ENCODE data around the gene GAS2L3. TPM values are rescaled to one million over a fixed set of nuclear protein-coding genes. Genes with fewer than 3 reads are reported as not detected.
"Not testable (repeated sequence)": the region's sequence is repeated elsewhere in the genome, so short reads cannot be mapped to it uniquely, and the experiment has no call there.

GAS2L3 gene
- total RNA-seq, 2 donors from 2014 or later, result 0.18 to 4.6 TPM

DNA sequence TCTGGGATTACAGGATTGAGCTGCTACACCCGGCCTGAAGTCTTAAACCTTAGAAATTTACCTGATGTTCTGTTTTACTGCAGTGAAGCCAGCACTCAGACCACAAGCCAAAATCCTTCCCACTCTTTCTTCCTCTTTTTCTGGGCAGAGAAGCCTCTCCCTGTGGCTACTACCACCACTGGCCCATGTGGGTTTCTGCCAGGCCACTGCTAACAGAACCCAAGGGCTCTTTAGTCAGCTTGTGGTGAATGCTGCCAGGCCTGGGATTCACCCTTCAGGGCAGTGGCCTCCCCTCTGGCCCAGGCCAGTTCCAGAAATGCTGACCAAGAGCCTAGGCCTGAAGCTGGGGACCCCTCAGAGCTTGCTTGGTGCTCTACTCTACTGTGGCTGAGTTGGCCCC lies 35.3 kb downstream of the GAS2L3 start:
- TF ChIP-seq POLR2A (IDR thresholded peaks at IDR 0.05) (no peak), POLR2AphosphoS5 (IDR thresholded peaks at IDR 0.05) (no peak)
- TF ChIP-seq, protein P1, sequence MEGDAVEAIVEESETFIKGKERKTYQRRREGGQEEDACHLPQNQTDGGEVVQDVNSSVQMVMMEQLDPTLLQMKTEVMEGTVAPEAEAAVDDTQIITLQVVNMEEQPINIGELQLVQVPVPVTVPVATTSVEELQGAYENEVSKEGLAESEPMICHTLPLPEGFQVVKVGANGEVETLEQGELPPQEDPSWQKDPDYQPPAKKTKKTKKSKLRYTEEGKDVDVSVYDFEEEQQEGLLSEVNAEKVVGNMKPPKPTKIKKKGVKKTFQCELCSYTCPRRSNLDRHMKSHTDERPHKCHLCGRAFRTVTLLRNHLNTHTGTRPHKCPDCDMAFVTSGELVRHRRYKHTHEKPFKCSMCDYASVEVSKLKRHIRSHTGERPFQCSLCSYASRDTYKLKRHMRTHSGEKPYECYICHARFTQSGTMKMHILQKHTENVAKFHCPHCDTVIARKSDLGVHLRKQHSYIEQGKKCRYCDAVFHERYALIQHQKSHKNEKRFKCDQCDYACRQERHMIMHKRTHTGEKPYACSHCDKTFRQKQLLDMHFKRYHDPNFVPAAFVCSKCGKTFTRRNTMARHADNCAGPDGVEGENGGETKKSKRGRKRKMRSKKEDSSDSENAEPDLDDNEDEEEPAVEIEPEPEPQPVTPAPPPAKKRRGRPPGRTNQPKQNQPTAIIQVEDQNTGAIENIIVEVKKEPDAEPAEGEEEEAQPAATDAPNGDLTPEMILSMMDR (IDR thresholded peaks at IDR 0.05), result no peak
- H3K36me3 ChIP-seq, result no peaks in the 10 kb centered on the region
- DNase-seq (ENCODE audit: low spot score), result no peak
- intact Hi-C loops (cut with DNase I), result no loop called here
- 87% methylated on average over 1 of the region's 1 CpG for WGBS
- H3K27me3 ChIP-seq (replicated peaks; ENCODE audit: insufficient read depth), result no peaks in the 10 kb centered on the region
- H3K27ac ChIP-seq, result no peak overlapping the region
- H3K4me3 ChIP-seq, result no peak overlapping the region
- H3K4me1 ChIP-seq (replicated peaks), result no peaks in the 10 kb centered on the region
- H3K9me3 ChIP-seq, result no peaks in the 10 kb centered on the region

DNA sequence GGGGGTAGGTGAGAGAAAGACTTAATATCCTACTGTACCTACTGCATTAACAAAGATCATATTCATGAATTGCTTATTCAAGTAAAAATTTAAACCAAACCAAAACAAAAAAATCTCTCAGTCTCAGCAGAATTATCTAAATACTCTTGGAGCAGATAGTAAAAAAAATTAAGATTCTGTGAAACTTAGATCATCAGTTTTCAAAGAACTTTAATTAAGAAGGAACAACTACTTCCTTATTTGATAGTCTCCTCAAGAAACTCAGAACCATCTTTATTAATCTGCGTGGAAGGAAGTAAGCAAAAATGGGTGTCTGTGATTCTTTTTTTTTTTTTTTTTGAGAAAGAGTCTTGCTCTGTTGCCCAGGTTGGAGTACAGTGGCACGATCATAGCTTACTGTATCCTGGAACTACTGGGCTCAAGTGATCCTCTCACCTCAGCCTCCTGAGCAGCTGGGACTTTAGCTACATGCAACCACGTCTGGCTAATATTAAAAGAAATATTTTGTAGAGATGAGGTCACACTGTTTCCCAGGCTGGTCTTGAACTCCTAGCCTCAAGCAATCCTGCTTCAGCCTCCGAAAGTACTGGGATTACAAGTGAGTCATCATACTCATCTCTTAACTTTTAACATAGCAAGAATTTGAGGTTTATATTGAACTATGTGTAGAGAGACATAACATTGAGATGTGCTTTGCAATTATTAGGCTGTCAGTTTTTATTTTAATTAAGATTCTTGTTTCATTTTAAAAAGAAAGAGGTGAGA lies 37.4 kb downstream of the GAS2L3 start:
- WGBS, result 86% methylated on average over 4 of the region's 4 CpGs
- intact Hi-C loops (cut with DNase I), result no loop called here
- Histone ChIP-seq H3K36me3 (no peaks in the 10 kb centered on the region), H3K4me1 (replicated peaks) (no peaks in the 10 kb centered on the region), H3K27me3 (replicated peaks; ENCODE audit: insufficient read depth) (no peaks in the 10 kb centered on the region), H3K4me3 (no peak overlapping the region), H3K9me3 (no peaks in the 10 kb centered on the region), H3K27ac (no peak overlapping the region)
- TF ChIP-seq POLR2A (IDR thresholded peaks at IDR 0.05), result no peak
- no peak for TF ChIP-seq POLR2AphosphoS5 (IDR thresholded peaks at IDR 0.05)
- TF ChIP-seq, protein P1 (IDR thresholded peaks at IDR 0.05), result no peak
- DNase-seq (ENCODE audit: low spot score), result no peak

DNA sequence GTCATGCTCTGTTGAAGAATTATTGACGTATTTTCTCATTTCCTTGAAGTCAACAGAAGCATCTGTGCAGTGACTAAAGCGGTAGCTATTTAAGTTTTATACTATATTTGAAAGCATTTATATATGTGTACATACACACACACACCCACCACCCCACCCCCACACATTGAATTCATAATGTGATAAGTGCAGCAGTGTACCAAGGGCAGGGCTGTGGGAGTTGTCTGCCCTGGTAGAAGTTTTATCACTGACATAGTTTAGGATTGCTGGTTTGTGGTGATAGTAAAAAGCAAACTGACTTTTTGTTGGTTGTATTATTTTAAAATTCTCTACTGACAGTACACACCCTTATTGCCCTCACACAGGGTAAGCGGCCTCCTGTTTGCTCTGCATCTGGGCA lies 39.1 kb downstream of the GAS2L3 start:
- no peaks in the 10 kb centered on the region for H3K4me1 ChIP-seq (replicated peaks)
- H3K9me3 ChIP-seq, result no peaks in the 10 kb centered on the region
- 90% methylated on average over 3 of the region's 3 CpGs for WGBS
- H3K27ac ChIP-seq, result no peak overlapping the region
- no peaks in the 10 kb centered on the region for H3K27me3 ChIP-seq (replicated peaks; ENCODE audit: insufficient read depth)
- DNase-seq (ENCODE audit: low spot score), result no peak
- intact Hi-C loops (cut with DNase I), result no loop called here
- H3K4me3 ChIP-seq, result no peak overlapping the region
- no peaks in the 10 kb centered on the region for H3K36me3 ChIP-seq
- TF ChIP-seq POLR2AphosphoS5 (IDR thresholded peaks at IDR 0.05), result no peak
- TF ChIP-seq POLR2A (IDR thresholded peaks at IDR 0.05), result no peak

DNA sequence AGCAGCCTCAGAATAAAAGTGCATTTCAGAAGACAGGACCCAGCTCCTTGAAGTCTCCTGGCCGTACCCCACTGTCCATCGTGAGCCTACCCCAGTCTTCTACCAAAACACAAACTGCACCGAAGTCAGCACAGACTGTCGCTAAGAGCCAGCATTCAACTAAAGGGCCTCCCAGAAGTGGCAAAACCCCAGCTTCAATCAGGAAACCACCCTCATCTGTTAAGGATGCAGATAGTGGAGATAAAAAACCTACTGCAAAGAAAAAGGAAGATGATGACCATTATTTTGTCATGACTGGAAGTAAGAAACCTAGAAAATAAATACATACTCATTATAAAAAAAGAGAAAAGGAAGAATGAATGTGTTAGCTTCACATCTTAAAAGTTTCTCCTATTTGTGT lies 51.1 kb downstream of the GAS2L3 start:
- intact Hi-C loops (cut with DNase I), result no loop called here
- 82% methylated on average over 4 of the region's 4 CpGs for WGBS

DNA sequence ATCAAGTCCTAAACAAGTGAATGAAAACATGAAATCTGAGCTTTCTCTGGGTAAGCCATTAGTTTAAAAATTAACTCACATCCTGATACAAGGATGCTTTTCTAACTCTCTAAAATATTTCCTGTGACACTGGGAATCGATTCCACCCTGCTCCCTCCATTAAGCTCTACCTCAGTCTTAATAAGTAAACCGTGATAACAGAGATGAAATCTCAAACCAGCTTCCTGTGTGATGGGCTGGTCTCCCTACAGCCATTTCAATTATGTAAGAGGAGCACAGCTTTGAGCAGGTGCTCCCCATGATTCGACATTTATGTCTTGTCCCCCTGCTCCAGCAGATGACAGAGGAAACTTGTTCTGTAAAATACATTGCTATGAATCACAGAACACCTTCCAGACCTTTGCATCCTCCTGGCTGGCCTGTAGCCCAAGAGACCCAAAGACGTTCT lies 59.0 kb downstream of the GAS2L3 start:
- no peaks in the 10 kb centered on the region for H3K36me3 ChIP-seq
- no peaks in the 10 kb centered on the region for H3K9me3 ChIP-seq
- no peaks in the 10 kb centered on the region for H3K27me3 ChIP-seq (replicated peaks; ENCODE audit: insufficient read depth)
- WGBS, result 49% methylated on average over 4 of the region's 4 CpGs
- no peaks in the 10 kb centered on the region for H3K4me1 ChIP-seq (replicated peaks)
- DNase-seq (ENCODE audit: low spot score), result no peak
- TF ChIP-seq POLR2A (IDR thresholded peaks at IDR 0.05), result no peak
- intact Hi-C loops (cut with DNase I), result no loop called here
- no peak overlapping the region for H3K4me3 ChIP-seq
- no peak overlapping the region for H3K27ac ChIP-seq

More for the DNA sequence above, 51.1 kb downstream of the GAS2L3 start:
- no peak overlapping the region for H3K4me3 ChIP-seq
- H3K9me3 ChIP-seq, result no peaks in the 10 kb centered on the region
- H3K4me1 ChIP-seq (replicated peaks), result no peaks in the 10 kb centered on the region
- no peak for DNase-seq (ENCODE audit: low spot score)
- TF ChIP-seq POLR2AphosphoS5 (IDR thresholded peaks at IDR 0.05), result no peak
- no peak for TF ChIP-seq POLR2A (IDR thresholded peaks at IDR 0.05)
- TF ChIP-seq, protein P1 (IDR thresholded peaks at IDR 0.05), result no peak
- no peaks in the 10 kb centered on the region for H3K27me3 ChIP-seq (replicated peaks; ENCODE audit: insufficient read depth)
- H3K36me3 ChIP-seq, result no peaks in the 10 kb centered on the region
- H3K27ac ChIP-seq, result no peak overlapping the region

DNA sequence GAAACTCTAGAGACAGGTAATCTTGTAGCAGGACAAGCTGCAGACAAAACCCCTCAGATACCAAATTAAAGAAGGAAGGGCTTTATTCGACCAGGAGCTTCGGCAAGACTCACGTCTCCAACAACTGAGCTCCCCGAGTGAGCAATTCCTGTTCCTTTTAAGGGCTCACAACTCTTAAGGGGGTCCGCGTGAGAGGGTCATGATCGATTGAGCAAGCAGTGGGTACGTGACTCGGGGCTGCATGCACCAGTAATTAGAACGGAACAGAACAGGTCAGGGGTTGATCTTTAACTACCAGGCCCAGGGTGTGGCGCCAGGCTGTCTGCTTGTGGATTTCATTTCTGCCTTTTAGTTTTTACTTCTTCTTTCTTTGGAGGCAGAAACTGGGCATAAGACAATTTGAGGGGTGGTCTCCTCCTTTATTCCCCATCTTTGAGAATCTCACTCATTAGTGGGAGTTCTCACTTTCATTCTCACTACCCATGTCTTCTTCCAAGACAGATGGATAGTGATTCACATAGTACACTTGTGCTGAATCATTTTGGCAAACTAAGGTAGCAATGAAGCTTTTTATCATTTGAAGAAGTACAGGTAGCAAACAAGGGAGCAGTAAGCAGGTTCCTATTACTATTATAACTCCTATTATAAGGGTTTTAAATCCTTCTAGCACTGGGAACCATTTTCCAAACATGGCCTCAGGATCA lies 59.8 kb downstream of the GAS2L3 start:
- intact Hi-C loops (cut with DNase I); H3K27ac ChIP-seq; H3K36me3 ChIP-seq; H3K4me3 ChIP-seq; H3K9me3 ChIP-seq; H3K27me3 ChIP-seq (replicated peaks; ENCODE audit: insufficient read depth); H3K4me1 ChIP-seq (replicated peaks); DNase-seq (ENCODE audit: low spot score): not testable (repeated sequence)
- WGBS, result 87% methylated on average over 11 of the region's 11 CpGs

All from prostate gland (tissue), 2 donors.